HG03558 (cell line): Measurements from ENCODE around the gene ADAMTS4.
"Not testable (repeated sequence)": the region's sequence is repeated elsewhere in the genome, so short reads cannot be mapped to it uniquely, and the experiment has no call there.

Experiments used
- ATAC-seq: cut with Tn5 transposase; IDR thresholded peaks from one replicate; pipeline ENCODE4 v1.9.1; 2021; ENCODE audit warnings: moderate number of reproducible peaks; ENCODE audit not compliant: unreplicated experiment; ENCODE audit errors: extremely low read depth

The ADAMTS4 gene

GRCh38 chr1:161198897-161199431 is at the start of gene ADAMTS4:
Gene ADAMTS4 (minus strand): TSS chr1:161199054. CDS start chr1:161198627, 427 bp downstream.
- no peak for ATAC-seq

GRCh38 chr1:161244888-161245287 is 46.0 kb upstream of the ADAMTS4 start:
- ATAC-seq, result no peak

GRCh38 chr1:161242313-161242712 is 43.5 kb upstream of the ADAMTS4 start:
- ATAC-seq, result no peak

GRCh38 chr1:161241682-161242081 is 42.8 kb upstream of the ADAMTS4 start:
- no peak for ATAC-seq

GRCh38 chr1:161238039-161238473 is 39.2 kb upstream of the ADAMTS4 start, which contains the start of gene NR1I3:
Gene NR1I3 (minus strand): TSS chr1:161238203. CDS start chr1:161236565, 1,638 bp downstream.
- no peak for ATAC-seq

- ATAC-seq, result no peak
Measured at GRCh38 chr1:161235957-161236775, 37.3 kb upstream of the ADAMTS4 start.

- ATAC-seq, result no peak
Measured at GRCh38 chr1:161233102-161233501, 34.2 kb upstream of the ADAMTS4 start.

- ATAC-seq, result no peak
Measured at GRCh38 chr1:161230762-161231161, 31.9 kb upstream of the ADAMTS4 start.

GRCh38 chr1:161229896-161230295 is 31.0 kb upstream of the ADAMTS4 start:
- ATAC-seq, result no peak

GRCh38 chr1:161228032-161228431 is 29.2 kb upstream of the ADAMTS4 start:
- no peak for ATAC-seq

- ATAC-seq, result no peak
Measured at GRCh38 chr1:161227196-161227871, 28.5 kb upstream of the ADAMTS4 start.

- no peak for ATAC-seq
Measured at GRCh38 chr1:161226759-161227158, 27.9 kb upstream of the ADAMTS4 start.

- no peak for ATAC-seq
Measured at GRCh38 chr1:161226320-161226711, 27.5 kb upstream of the ADAMTS4 start.

GRCh38 chr1:161225534-161226319 is 26.9 kb upstream of the ADAMTS4 start, which contains the start of gene TOMM40L:
Gene TOMM40L (plus strand): TSS chr1:161226060. CDS start chr1:161226490, 430 bp downstream.
- peak; percentile 89 for ATAC-seq

- no peak for ATAC-seq
Measured at GRCh38 chr1:161225178-161225533, 26.3 kb upstream of the ADAMTS4 start.

- not testable (repeated sequence) for ATAC-seq
Measured at GRCh38 chr1:161224695-161225087, 25.8 kb upstream of the ADAMTS4 start.

GRCh38 chr1:161223805-161224694 is 25.2 kb upstream of the ADAMTS4 start:
- ATAC-seq, result no peak

GRCh38 chr1:161222175-161223019 is 23.5 kb upstream of the ADAMTS4 start:
- no peak for ATAC-seq
